KG1 (cell line): ENCODE results near the gene NLGN4X.

Experiments
- DNase-seq: peaks from one replicate; lab custom pipeline; 2025; lab: John Stamatoyannopoulos, UW

The NLGN4X gene

DNA sequence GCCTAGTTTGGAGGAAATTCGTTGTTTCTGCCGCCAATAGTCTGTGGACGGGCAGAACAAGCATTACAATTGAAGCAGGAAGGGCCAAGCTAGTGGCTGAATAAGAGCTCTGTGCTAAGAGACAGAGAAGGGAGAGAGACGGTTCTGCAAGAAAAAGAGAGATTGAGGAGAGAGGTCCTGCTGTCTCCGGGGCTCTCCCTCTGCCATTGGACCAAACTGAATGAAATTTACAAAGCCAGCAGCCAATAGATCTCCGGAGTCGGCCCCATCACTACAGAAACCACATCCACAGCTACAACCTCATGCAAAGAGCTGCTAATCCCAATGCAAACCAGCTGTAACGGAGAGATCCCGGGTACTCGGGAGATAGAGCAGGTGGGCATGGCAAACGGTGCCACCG, at the start of gene NLGN4X:
TSS of gene NLGN4X (minus strand) at position 148 of the 400 bp plus-strand sequence. CDS start 77,401 bp downstream, outside the sequence.
- no peak for DNase-seq

DNA sequence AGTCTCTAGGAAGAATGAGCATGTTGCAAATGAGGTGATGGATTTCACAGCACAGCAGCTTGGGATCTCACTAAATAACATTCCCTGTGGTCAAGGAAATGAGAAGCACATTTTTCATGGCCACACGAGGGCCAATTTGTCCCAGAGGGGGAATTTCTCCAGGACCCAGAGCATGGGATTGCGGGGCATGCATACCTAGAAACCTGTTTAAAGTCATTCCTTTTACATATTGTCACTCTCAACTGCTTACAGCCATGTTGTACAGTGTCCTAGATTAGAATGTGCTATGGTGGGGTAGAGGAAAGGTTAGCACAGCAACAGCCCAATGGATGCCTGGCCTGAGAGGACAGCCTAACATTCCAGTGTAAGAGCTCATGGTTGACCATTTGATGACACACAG, 37.4 kb upstream of the NLGN4X start:
- no peak for DNase-seq

DNA sequence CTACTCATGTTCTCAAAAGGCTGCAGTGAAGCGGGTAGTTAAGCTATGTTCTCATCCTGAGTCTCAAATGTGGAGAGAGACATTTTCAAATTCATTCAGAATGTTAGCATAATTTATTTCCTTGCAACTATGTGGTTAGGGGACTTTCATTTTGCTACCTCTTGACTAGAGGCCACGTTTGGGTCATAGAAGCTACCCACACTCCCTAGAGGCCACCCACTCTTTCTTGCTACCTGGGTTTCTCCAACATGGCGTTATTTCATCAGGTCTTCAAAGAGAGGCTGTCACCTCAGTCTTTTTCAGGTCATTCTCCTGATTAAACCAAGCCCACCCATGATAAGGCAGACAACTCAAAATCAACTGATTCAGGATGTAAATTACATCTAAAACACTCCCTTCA, 34.3 kb upstream of the NLGN4X start:
- DNase-seq, result no peak

DNA sequence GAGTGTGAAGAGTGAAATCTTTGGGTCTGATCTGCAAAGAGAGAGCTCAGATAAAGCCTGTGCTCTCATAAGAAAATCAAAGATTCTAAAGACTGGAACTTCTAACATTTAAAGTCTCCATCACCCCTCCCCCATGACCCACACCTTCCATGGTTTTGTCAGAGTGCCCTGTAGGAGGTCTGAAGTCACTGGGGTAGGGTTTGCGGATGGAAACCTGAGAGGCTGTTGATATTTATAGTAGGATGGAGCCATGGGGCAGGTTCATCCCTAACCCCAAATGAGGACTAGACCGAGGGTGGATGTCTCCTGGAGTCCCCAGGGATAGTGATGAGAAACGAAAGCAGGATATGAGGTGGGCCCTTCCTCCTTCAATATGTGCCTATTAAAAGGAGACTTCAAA, 28.4 kb upstream of the NLGN4X start:
- DNase-seq, result no peak

DNA sequence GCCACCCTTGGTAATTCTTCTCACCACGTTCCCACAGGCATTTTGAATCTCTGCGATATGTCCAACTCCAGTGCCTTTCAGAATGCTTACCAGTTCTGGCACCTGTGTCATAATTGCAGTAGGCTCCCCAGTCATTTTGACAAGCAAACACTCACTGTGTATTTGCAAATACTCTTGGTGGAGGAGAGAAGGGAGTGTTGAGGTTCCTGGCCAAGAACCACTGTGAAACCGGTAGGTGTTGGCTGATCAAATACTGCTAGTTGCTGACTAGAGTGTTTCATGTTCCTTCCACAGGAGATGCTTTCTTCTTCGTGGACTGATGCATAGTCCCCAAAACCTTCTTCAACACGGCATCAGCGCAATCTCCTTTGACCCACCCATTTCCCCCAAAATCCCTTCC, 16.0 kb upstream of the NLGN4X start:
- DNase-seq, result no peak

DNA sequence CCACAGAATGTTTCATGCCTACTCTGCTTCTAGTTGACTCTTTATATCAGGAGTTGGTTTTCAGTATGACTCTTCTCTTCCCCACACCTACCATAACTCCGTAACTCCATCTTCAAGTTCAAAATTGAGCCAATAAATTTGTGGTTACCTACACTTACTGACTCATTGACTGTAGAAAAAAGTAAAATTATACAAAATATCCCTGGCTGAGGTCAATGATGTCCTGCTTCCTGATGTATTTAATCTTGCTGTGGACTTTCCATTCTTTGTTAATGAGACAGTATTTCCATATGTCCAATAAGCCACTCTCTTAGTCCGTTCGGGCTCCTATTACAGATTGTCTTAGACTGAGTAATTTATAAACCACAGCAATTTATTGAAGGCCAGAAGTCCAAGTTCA, 9.9 kb upstream of the NLGN4X start:
- DNase-seq, result no peak

DNA sequence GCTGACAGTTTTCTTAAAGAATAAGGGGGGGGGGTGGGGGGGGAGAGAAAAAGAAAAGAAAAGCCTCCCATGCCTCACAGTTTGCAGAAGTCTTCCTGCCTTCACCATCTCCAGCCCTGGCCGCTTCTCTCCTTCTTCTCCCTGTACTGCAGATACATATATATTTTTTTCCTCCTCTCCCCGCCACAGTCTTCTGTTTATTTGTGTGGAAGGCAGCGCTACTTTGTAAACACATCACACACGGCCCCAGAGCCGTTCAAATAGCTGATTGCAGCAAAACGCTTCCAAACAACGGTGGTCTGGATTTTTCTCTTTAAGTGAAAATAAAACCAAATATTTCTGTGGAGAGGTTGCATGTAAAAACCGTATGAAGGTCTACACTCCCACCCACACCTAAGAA, 732 bp downstream of the NLGN4X start:
- no peak for DNase-seq

DNA sequence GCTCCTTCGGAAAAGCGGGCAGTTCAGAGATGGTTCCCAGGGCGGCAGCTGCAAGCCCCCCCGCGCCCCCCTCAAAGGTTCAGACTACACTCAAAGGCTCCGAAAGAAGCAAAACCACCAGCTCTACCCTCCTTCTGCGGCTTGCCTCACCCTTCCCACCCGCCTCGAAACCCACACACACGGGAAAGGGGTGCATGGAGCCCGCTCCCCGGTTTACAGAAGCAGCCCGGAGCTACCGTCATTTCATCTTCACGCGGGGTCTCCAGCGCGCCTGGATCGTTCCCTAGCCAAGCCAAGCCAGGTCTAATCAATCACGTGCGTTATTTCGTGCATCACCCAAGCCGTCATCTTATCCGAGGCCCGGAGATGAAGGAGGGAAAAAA, 1.2 kb downstream of the NLGN4X start:
- DNase-seq, result no peak

DNA sequence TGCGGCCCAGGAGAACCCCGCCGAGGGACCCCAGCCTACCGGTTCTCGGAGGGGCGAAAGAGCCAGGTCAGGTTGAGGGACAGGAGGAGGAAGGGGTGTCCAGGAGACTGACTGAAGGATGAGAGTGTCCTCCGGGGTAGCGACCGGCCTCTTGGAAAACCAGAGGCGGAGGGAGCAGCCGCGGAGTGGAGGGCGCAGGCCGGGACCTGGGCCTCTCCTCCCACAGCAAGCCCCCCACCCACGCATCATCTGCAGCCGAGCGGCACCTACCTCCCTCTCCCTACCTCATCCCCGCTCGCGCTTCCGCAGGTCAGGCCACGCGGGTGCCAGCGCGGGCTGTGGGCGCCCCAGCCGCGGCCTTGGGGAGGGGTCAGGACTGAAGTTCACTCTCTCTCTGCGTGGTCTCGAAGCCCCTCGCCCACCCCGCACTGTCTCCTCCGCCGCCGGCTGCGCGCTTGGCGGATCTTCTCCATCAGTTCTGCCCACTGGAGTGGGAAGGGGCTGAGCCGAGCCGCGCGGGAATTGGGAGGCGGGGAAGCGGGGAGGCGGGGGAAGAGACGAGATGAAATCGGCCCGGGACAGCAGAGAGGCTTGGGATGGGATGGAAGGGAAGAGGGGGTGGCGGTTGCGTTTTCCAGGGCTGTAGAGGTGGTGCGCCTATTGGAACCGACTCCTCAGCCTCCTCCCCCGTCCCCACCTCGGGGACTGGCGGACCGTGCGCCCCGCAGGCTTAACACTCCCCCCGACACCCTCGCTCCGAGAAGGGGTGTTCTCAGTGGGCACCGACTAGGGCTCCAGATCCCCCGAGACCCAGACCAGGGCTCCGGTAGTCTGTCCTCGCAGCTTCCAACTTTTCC, 1.8 kb downstream of the NLGN4X start:
- DNase-seq, result no peak

DNA sequence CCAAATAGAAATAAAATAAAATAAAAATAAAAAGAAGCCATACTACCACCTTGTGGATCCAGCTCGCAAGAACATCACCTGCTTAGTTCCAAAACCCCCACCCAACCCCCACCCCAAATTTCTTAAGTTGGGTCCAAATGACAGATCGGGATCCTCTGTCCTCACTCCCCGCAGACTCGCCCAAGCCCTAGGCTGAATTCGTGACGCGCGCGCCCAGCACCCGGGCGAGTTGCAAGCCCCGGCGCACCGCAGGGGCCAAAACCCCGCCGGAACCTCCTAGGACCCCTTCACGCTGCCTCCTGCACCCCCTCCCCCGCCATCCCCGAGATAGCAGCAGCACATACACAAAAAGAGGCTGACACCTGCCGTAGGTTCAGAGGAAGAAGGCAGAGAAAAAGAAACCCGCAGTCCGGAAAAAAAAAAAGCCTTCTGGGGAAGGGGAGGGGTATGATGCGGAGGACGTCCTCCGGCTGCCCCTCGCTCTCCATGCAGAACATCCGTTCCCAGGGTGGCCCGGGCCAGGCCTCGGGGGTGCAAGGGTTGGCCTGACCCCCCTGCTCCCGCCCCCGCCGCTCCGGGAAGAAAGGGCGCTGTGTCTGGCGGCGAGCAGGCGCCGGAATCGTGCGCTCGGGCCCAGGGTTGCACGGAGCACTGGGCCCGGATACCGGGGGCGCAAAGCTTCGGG, 2.6 kb downstream of the NLGN4X start:
- no peak for DNase-seq

DNA sequence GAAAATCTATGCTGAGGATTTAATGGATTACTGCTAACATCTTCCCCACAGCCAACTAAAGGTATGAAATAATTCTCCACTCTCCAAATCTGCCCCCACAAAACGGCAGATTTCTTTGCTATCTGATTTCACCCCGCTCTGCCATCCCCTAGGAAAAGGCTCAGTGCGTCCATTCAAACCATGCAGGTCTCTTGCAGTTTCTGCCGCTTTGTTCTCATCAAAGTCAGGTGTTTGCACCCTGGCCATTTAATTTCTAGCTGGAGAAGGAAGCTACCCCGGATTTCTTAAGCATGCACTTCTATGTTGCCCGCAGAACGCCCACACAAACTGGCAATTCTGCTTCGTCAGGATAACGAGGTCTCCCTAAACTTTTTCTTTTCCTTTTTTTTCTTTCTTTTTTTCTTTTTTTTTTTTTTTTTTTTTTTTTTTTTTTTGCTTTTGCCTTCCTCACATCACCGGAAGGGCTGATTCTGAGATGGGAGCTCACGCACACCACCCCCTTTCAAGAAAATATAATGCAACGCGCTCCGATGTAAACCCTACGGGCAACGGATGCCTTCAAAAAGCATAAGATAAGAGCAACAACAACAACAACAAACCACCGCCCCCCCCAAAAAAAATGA, 3.3 kb downstream of the NLGN4X start:
- DNase-seq, result no peak

DNA sequence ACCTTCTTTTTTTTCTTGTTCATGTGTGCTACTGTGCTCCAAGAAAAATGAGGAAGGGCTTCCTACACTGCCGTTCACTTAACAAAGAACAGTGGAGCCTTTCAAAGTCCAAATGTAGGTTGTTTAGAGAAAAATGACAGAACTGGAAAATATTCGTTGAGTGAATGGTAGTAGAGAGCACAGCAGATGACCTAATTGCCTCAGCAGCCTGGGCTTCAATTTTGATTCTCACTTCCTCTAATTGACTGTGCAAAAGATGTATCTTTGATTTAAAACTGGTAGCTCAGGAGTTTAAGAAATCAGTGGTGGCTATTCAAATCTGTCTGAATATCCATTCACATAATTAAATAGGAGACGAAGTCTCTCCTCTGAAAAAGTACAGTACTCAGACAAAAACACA, 5.2 kb downstream of the NLGN4X start:
- no peak for DNase-seq

DNA sequence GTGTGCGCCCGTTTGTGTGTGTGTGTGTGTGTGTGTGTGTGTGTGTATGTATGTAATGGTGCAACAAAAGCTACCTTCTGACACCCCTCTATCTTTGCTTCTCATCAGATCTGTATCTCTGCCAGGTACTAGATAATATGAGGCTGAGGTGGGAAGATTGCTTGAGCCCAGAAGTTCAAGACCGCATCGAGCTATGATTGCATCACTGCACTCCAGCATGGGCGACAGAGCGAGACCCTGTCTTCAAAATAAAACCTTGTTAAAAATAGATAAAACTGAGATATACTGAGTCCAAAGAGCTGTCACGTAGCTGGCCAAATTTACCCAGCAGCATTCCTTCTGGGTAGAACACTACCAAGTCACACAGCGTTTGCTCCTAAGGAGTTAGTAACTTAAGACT, 18.4 kb downstream of the NLGN4X start:
- DNase-seq, result no peak

DNA sequence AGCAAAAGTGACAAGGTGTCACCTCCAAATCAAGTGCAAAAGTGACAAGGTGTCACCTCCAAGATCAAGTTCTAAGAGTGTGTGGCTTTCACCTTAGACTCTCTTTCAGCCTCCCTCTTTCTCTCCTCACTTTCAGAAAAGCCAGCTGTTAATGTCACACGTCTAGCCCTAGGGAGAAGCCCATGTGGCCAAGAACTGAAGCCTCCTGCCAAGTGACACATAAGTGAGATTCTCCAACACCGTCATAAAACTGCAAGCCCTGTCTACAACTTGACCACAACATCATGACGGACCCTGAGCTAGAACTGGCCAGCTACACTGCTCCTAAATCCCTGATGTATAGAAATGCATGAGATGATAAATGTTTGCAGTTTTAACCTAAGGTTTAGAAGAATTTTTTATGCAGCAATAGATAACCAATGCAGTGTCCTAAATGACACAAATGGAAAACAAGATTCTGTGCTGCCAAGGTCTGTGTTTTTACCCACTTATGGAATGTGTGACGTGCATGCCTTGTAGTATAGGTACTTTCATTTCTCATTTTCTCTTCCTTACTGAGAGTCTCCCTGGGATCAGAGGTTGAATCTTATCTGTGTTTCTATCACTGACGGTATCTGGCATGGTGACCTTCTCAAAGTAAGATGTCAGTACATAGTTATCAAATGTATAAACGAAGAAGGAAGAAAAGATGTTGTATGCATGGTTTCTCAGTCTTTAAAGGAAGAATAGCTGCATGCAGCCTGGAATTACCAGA, 25.0 kb downstream of the NLGN4X start:
- no peak for DNase-seq

DNA sequence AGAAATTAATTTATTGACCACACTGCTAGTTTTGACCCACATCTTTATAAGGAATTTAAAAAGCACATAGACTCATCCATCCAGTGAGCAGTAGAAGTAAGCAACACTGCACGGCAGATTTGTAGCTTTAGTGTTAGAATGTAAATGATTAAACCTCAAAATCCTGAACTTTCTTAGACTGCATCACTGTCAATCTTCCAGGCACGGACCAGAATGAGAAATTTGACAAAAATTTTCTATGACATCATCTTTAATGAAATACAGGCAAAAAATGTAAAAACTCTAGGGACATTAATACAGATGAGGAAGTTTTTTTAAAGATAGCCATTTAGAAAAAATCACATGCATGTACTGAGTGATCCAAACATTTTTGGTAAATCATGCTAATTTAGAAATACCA, 29.2 kb downstream of the NLGN4X start:
- no peak for DNase-seq

DNA sequence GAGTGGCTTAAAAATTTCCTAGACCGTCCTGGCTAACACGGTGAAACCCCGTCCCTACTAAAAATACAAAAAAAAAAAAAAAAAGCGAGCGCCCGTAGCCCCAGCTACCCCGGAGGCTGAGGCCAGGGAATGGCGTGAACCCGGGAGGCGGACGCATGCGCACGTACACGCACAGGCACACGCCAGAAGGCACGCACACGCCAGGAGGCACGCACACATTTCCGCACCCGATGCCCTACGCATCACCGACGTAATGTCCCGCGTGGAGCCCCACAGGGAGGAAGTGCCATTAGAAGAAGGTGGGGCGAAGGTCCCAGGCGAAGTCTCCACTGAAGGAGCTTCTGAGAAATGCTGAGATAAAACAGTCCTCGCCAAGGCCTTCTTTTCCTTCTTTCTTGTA, 41.4 kb downstream of the NLGN4X start:
- DNase-seq, result no peak

DNA sequence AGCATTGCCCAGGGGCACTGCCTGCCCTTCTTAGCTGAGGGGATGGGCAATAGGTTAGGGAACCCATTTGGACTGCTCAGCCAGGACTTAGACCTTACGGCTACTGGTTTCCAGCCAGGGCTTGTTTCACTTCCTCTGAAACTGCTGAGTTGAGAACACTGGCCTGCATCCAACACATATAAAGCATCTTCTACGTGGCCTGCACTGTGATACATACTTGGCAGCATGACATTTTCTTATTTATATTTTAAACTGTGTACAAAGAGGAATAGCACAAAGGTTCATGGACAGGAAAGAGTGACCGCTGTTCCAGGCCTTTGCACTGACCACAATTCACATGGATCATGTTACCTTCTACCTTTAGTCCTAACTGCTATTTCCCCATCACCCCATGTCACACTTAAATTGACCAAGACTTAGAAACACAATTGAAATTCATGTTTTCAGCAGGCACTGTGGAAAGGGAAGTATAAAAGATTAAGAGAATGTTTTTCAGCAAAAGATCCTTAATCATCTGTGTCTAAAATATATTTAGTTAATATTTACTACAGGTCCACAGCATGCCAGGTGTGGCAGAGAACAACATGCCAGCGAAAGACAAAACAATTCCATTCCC, 43.7 kb downstream of the NLGN4X start:
- DNase-seq, result no peak

DNA sequence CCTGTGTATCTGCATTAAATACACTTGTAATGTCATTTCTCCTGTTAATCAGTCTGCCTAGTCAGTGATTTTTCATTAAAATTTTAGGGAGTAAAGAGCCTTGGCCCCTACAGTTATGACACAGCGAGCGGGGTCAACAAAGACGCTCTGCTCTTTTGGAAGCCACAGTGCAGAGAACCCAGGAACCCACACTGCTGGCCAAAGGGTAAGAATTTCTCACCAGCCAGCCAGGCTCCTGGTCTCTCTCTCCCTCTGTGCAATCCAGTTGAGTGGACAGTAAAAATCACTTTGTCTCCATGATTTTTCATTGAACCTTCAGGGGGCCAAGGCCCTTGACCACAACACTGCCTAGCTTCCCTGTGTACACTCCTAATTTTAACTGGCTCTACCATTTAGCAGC, 52.8 kb downstream of the NLGN4X start:
- DNase-seq, result no peak

DNA sequence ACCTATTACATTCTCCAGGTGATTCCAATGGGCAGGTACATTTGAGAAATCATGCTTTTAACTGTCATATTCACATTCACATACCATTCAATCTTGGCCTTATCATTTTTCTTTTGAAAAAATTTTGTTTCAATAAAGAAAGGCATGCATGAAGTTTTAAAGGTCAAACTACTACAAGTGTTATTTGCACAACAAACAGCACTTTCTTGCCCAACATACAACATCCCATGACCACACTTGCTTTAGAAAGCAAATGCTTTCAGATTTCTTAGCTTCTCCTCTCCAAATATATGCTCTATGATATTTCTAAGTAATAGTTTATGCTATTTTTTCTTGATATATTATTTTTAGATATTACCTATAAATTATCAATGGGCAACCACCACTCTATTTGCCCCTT, 58.2 kb downstream of the NLGN4X start:
- no peak for DNase-seq

DNA sequence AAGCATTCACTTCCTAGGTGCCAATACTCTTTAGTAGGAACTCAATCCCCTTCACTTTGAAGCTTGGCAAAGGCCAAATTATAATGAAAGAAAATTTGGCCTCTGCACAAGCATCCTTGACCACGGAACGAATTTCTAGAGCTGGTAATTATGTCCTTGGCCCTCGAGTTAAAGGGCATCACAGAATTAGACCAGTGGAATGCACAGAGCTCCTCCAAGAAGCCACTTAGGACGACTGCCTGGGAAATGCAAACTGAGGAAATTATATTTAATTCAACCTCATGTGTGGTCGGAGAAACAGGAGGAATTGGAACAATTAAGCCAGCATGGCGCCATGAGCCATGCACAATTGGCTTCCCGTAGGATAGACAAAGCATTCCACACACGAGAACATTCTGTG, 59.3 kb downstream of the NLGN4X start:
- DNase-seq, result no peak

DNA sequence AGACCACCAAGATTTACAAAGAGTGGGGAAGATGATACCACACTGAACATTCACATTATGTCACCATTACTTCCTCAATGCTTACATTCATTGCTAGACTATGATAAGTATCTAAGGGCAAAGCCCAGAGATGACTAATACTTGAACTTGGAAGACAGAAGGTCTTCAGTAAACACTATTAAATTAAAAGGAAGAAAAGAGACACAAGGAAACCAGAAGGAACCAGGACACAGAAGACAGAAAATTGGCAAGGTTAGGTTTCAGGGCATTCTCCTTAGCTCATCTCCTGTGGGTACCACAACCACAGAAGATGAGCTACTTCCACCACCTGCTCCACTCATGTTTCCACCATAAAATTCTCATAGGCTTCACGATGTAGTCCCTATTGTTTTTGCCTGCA, 64.9 kb downstream of the NLGN4X start:
- DNase-seq, result no peak

DNA sequence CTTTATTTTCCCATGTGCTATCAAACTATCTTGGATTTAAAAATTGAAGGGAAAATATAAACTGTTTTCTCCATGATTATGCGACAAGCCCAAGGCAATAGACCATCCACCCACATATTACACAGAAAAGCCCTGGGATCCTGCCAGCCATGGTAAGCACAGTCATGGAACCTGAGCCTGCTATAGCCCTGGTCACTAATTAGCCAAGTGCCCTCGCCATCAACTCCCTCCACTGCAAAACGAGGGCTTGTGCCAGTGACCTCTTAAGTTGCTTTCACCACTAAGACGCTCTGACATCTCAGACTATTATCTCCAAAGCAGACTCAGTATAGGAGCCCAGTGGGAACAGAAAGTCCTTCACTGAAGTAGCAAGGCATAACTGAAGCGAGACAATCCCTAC, 69.2 kb downstream of the NLGN4X start:
- DNase-seq, result no peak
